ENCODE results near the gene MEST.

DNA sequence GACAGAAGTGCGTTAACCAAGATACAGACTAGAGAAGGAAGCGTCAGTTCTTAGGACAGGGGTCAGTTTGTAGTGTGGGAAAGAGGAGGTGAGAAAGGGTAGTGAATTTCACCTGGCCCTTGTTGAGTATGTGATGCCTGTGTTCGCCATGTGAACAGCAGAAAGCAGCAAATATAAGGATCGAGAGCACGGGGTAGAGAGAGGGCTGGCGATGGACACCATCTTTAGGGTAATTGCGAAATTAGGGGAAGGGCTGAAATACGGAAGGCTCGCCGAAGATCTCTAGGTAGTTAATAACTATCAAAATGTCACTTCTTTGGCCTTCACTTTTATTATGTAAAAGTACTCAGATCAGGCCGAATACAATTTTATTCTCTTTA is 6.2 kb upstream of the MEST start:
- TF ChIP-seq POLR2A (IDR thresholded peaks at IDR 0.05; ENCODE audit: low read depth, low read length) (no peak), POLR2AphosphoS5 (IDR thresholded peaks at IDR 0.05; ENCODE audit: low read depth, low read length) (no peak), TAF1 (IDR thresholded peaks at IDR 0.05; ENCODE audit: low read depth, low read length) (no peak), POU2F2 (IDR thresholded peaks at IDR 0.05; ENCODE audit: low read depth, low read length) (no peak), SPI1 (IDR thresholded peaks at IDR 0.05; ENCODE audit: low read depth, low read length) (no peak), PAX5 (IDR thresholded peaks at IDR 0.05; ENCODE audit: insufficient read depth, low read length, severe bottlenecking) (no peak)

All from GM12891 (cell line).